A673 (cell line): ENCODE measurements around the gene VCAN. TPM values are rescaled to one million over a fixed set of nuclear protein-coding genes. Genes with fewer than 3 reads are reported as not detected.
A peak's percentile ranks its signal among the peaks of the same experiment; 100 is the strongest.

ENCODE experiments used
- BruUV-seq: library from RNA; stranded (reverse); fragments of 400-500 nt; replicated peaks from 2 replicates; lab custom pipeline; 2021; lab: Mats Ljungman, UMichigan
- CTCF ChIA-PET: fragments of 300-600 bp; sonication (Branson Sonifier 250); formaldehyde crosslinking; loops from one replicate; lab custom pipeline; 2022; ENCODE audit warnings: antibody characterized with exemption; lab: Charles Lee
- POLR2A ChIA-PET: fragments of 300-600 bp; sonication (Branson Sonifier 250); formaldehyde crosslinking; loops from one replicate; lab custom pipeline; 2022; ENCODE audit warnings: antibody characterized with exemption; ENCODE audit not compliant: low non-redundant PET; lab: Charles Lee
- DNase-seq: peaks from one replicate; pipeline ENCODE4 v3.0.0-alpha.2; 2015; ENCODE audit warnings: low spot score
- H3K27ac ChIP-seq: fragments of 200-600 bp; sonication (generic); 2 replicates; pipeline ENCODE4 v1.5.1; 2016; ENCODE audit warnings: mixed run types, low read depth, mild to moderate bottlenecking, mixed read lengths, antibody characterized with exemption, low read length; ENCODE audit not compliant: poor library complexity, severe bottlenecking
- H3K27me3 ChIP-seq: fragments of 200-600 bp; sonication (generic); replicated peaks from 2 replicates; pipeline ENCODE4 v1.6.1; 2017; ENCODE audit warnings: mixed run types, low read depth, mild to moderate bottlenecking, mixed read lengths, antibody characterized with exemption, low read length; ENCODE audit not compliant: insufficient read depth, poor library complexity
- H3K36me3 ChIP-seq: fragments of 200-600 bp; sonication (generic); 2 replicates; pipeline ENCODE4 v1.6.1; 2016; ENCODE audit warnings: mixed run types, mild to moderate bottlenecking, mixed read lengths, antibody characterized with exemption, low read length; ENCODE audit not compliant: insufficient read depth, poor library complexity, severe bottlenecking
- H3K4me1 ChIP-seq: fragments of 200-600 bp; sonication (generic); 2 replicates; pipeline ENCODE4 v1.6.1; 2017; ENCODE audit warnings: mixed run types, mild to moderate bottlenecking, mixed read lengths, antibody characterized with exemption, low read length; ENCODE audit not compliant: insufficient read depth, poor library complexity, severe bottlenecking
- H3K4me3 ChIP-seq: fragments of 200-600 bp; sonication (generic); 2 replicates; pipeline ENCODE4 v1.5.1; 2016; ENCODE audit warnings: low read depth, mixed run types, mild to moderate bottlenecking, mixed read lengths, low read length; ENCODE audit not compliant: poor library complexity, severe bottlenecking
- H3K9me3 ChIP-seq: fragments of 200-600 bp; sonication (generic); 2 replicates; pipeline ENCODE4 v1.6.1; 2016; ENCODE audit warnings: mixed run types, low read depth, mild to moderate bottlenecking, mixed read lengths, antibody characterized with exemption, low read length; ENCODE audit not compliant: poor library complexity, severe bottlenecking
- EZH2 ChIP-seq: fragments of 200-600 bp; sonication (generic); IDR thresholded peaks from 2 replicates; pipeline ENCODE4 v1.6.1; 2017; ENCODE audit warnings: borderline replicate concordance, low read depth, mild to moderate bottlenecking, mixed read lengths, antibody characterized with exemption, low read length; ENCODE audit not compliant: poor library complexity, severe bottlenecking
- intact Hi-C: fragments of 100-400 bp; cut with micrococcal nuclease; formaldehyde crosslinking; loops from one replicate; pipeline ENCODE4 v1.10.0; 2022; ENCODE audit not compliant: unreplicated experiment
- total RNA-seq: library from RNA; stranded (reverse); gene quantifications from 2 replicates; pipeline ENCODE4 v1.2.3, GENCODE V29; 2021
- TF ChIP-seq, protein P1 (sequence below): fragments of 300-800, 200-600 bp; sonication (generic); conservative IDR thresholded peaks from 2 replicates; pipeline ENCODE4 v1.5.1; 2017; ENCODE audit warnings: low read depth, mild to moderate bottlenecking, antibody characterized with exemption, low read length, moderate library complexity, mixed read lengths

Gene VCAN
- total RNA-seq, 1 experiment from 2014 or later, result 0.90 TPM

DNA sequence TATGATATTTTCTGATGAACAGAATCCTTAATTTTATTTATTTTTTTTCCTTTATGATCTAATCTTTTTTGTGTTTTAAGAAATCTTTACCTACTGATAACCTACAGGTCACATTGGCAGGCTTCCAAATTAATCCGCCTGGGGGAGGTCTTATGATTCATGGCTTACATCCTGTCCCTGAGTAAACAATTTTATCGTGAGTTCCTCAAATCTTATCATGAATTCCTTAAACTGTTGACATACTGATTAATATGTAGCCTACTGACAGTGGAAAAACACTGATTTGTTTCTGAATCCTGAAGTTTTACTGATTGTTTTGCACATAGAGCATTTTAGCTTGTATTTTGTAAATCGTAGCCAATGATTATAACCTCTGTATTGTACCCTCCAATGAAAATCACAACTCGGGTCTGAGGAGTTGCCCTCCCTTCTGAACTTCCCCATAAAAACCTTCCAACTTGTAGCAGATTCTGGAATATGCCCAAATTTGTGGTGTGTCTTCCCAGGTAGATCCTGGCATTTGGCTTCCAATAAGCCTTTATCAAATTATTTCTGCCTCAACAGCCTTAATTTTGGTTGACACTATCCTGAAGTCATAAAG lies 105.6 kb downstream of the VCAN start:
- Histone ChIP-seq H3K9me3 (no peaks in the 10 kb centered on the region), H3K36me3 (no peaks in the 10 kb centered on the region), H3K27ac (no peak overlapping the region), H3K27me3 (no peaks in the 10 kb centered on the region), H3K4me1 (no peaks in the 10 kb centered on the region), H3K4me3 (no peak overlapping the region)
- CTCF ChIA-PET, result no interaction called here
- TF ChIP-seq EZH2, result no peak
- TF ChIP-seq, protein P1, sequence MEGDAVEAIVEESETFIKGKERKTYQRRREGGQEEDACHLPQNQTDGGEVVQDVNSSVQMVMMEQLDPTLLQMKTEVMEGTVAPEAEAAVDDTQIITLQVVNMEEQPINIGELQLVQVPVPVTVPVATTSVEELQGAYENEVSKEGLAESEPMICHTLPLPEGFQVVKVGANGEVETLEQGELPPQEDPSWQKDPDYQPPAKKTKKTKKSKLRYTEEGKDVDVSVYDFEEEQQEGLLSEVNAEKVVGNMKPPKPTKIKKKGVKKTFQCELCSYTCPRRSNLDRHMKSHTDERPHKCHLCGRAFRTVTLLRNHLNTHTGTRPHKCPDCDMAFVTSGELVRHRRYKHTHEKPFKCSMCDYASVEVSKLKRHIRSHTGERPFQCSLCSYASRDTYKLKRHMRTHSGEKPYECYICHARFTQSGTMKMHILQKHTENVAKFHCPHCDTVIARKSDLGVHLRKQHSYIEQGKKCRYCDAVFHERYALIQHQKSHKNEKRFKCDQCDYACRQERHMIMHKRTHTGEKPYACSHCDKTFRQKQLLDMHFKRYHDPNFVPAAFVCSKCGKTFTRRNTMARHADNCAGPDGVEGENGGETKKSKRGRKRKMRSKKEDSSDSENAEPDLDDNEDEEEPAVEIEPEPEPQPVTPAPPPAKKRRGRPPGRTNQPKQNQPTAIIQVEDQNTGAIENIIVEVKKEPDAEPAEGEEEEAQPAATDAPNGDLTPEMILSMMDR, result no peak
- POLR2A ChIA-PET, result no interaction called here
- DNase-seq, result no peak
- no TSS peak for BruUV-seq
- intact Hi-C loops, result no loop called here

DNA sequence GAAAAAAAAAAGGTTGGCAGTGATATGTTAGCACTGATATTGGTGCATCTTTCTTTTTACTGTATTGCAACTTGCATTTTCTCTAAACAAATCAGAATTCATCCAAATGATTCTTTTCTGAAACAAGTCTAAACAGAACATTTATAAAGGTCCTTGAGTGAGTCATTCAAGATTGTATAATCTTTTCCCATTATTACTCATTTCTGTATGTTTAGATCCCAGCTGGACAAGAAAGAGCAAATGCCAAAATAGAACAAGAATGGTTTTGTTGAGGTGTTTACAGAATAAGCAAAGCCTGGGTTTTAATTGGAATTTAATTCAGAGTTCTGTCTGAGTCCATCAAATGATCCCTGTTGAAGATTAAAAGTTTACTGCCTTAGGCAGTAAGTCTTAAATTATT lies 112.3 kb downstream of the VCAN start:
- CTCF ChIA-PET, result no interaction called here
- H3K9me3 ChIP-seq, result no peaks in the 10 kb centered on the region

DNA sequence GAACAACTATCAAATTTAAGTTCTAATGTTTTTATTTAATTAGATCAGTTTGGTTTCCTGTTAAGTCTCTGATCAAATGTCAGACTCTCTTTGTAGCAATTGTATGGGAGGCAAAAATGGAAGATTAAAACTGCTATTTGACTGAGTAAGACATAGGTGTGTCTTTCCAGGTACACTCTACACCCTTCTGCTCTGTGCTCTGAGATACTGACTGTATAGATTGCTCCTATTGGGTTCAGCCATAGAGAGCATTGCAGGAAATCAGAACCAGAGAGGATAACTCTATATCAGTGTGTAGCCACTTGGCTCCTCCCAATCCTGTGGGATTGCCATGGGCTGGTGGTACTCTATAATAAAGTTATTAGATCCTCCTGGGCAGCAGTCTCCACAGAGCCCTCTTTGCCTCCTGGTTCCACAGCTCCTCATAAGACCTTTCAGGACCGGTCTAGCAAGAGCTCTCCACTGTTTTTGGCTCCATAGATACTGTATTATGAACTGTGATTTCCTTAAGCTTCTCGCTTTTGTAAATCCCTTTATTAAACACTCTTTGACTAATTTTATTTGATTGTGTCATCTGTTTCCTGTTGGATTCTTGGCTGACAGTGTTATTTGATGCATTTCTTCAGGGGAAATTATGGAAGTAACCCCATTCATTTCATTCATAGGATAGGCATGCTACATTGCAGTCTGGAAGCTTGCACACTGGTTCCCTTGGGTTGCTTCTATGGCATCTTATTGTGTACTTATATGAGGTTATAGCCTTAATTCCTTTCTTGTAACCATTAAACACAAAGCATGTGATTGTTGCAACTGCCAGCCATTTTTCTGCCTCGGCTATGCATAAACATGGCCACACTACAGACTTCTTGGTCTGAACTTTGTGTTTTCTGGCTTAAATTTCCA lies 115.6 kb downstream of the VCAN start:
- no TSS peak for BruUV-seq
- Histone ChIP-seq H3K27ac (no peak overlapping the region), H3K36me3 (no peaks in the 10 kb centered on the region), H3K4me1 (no peaks in the 10 kb centered on the region), H3K4me3 (no peak overlapping the region), H3K27me3 (no peaks in the 10 kb centered on the region), H3K9me3 (no peaks in the 10 kb centered on the region)
- POLR2A ChIA-PET, result no interaction called here
- CTCF ChIA-PET, result no interaction called here
- intact Hi-C loops, result no loop called here
- peak; percentile 9 for DNase-seq
- TF ChIP-seq EZH2, result no peak
- TF ChIP-seq, protein P1, result no peak

More for the DNA sequence above, 112.3 kb downstream of the VCAN start:
- no TSS peak for BruUV-seq
- intact Hi-C loops, result no loop called here
- Histone ChIP-seq H3K4me3 (no peak overlapping the region), H3K27ac (no peak overlapping the region), H3K4me1 (no peaks in the 10 kb centered on the region), H3K27me3 (no peaks in the 10 kb centered on the region), H3K36me3 (no peaks in the 10 kb centered on the region)
- TF ChIP-seq, protein P1, result no peak
- no peak for TF ChIP-seq EZH2
- DNase-seq, result no peak
- POLR2A ChIA-PET, result no interaction called here
